H9 (cell line): ENCODE data around the gene TBC1D8. TPM values are rescaled to one million over a fixed set of nuclear protein-coding genes. Genes with fewer than 3 reads are reported as not detected.

ENCODE experiments used
- DNase-seq: peaks from one replicate; pipeline ENCODE4 v3.0.0-alpha.2; 2017
- H2AFZ ChIP-seq: one replicate; pipeline ENCODE4 v1.6.1; 2013; ENCODE audit warnings: mild to moderate bottlenecking, low read length, control low read depth, moderate library complexity
- H2AK5ac ChIP-seq: 2 replicates; pipeline ENCODE4 v1.6.1; 2013; ENCODE audit warnings: low read length, control low read depth, mixed read lengths; ENCODE audit not compliant: insufficient read length
- H2BK120ac ChIP-seq: one replicate; pipeline ENCODE4 v1.6.1; 2013; ENCODE audit warnings: low read depth, mild to moderate bottlenecking, low read length, control low read depth, inconsistent platforms; ENCODE audit not compliant: poor library complexity, severe bottlenecking
- H2BK12ac ChIP-seq: 2 replicates; pipeline ENCODE4 v1.6.1; 2013; ENCODE audit warnings: low read length, control low read depth, mixed read lengths, low read depth; ENCODE audit not compliant: insufficient read length
- H2BK15ac ChIP-seq: 2 replicates; pipeline ENCODE4 v1.6.1; 2013; ENCODE audit warnings: low read depth, low read length, control low read depth
- H2BK20ac ChIP-seq: one replicate; pipeline ENCODE4 v1.6.1; 2013; ENCODE audit warnings: low read depth, mild to moderate bottlenecking, low read length, control low read depth, inconsistent platforms; ENCODE audit not compliant: poor library complexity, severe bottlenecking
- H2BK5ac ChIP-seq: 2 replicates; pipeline ENCODE4 v1.6.1; 2013; ENCODE audit warnings: low read length, control low read depth, mixed read lengths; ENCODE audit not compliant: insufficient read length
- H3K14ac ChIP-seq: 2 replicates; pipeline ENCODE4 v1.6.1; 2013; ENCODE audit warnings: low read length, control low read depth; ENCODE audit not compliant: insufficient read depth
- H3K18ac ChIP-seq: 2 replicates; pipeline ENCODE4 v1.6.1; 2013; ENCODE audit warnings: low read depth, mild to moderate bottlenecking, mixed read lengths, low read length, control low read depth; ENCODE audit not compliant: insufficient read length
- H3K23ac ChIP-seq: 2 replicates; pipeline ENCODE4 v1.6.1; 2013; ENCODE audit warnings: low read length, control low read depth, mixed read lengths, low read depth; ENCODE audit not compliant: insufficient read length
- H3K23me2 ChIP-seq: 2 replicates; pipeline ENCODE4 v1.6.1; 2013; ENCODE audit warnings: low read depth, mild to moderate bottlenecking, mixed read lengths, low read length, control low read depth; ENCODE audit not compliant: insufficient read length, poor library complexity, severe bottlenecking
- H3K27ac ChIP-seq: 2 replicates; pipeline ENCODE4 v1.5.1; 2013; ENCODE audit warnings: low read length, control low read depth, mixed read lengths, low read depth; ENCODE audit not compliant: insufficient read length
- H3K27me3 ChIP-seq: 2 replicates; pipeline ENCODE4 v1.6.1; 2013; ENCODE audit warnings: low read length, control low read depth, inconsistent platforms; ENCODE audit not compliant: insufficient read depth
- H3K4ac ChIP-seq: 2 replicates; pipeline ENCODE4 v1.6.1; 2013; ENCODE audit warnings: low read depth, mild to moderate bottlenecking, control low read depth, inconsistent platforms, low read length, moderate library complexity
- H3K4me1 ChIP-seq: 2 replicates; pipeline ENCODE4 v1.6.1; 2013; ENCODE audit warnings: low read length, control low read depth, inconsistent platforms; ENCODE audit not compliant: insufficient read depth
- H3K4me2 ChIP-seq: 2 replicates; pipeline ENCODE4 v1.6.1; 2013; ENCODE audit warnings: low read length, control low read depth, mixed read lengths; ENCODE audit not compliant: insufficient read length, insufficient read depth
- H3K56ac ChIP-seq: 2 replicates; pipeline ENCODE4 v1.6.1; 2013; ENCODE audit warnings: low read depth, mild to moderate bottlenecking, mixed read lengths, low read length, control low read depth; ENCODE audit not compliant: insufficient read length
- H3K79me1 ChIP-seq: 2 replicates; pipeline ENCODE4 v1.6.1; 2013; ENCODE audit warnings: low read depth, mild to moderate bottlenecking, moderate library complexity, low read length, control low read depth, inconsistent platforms; ENCODE audit not compliant: insufficient read depth, poor library complexity, severe bottlenecking
- H3K79me2 ChIP-seq: 2 replicates; pipeline ENCODE4 v1.6.1; 2013; ENCODE audit warnings: low read length, control low read depth, inconsistent platforms; ENCODE audit not compliant: insufficient read depth
- H3K9ac ChIP-seq: 2 replicates; pipeline ENCODE4 v1.6.1; 2013; ENCODE audit warnings: low read length, control low read depth, mixed read lengths; ENCODE audit not compliant: insufficient read length; ENCODE audit errors: extremely low read depth
- H3K9me3 ChIP-seq: one replicate; pipeline ENCODE4 v1.6.1; 2013; ENCODE audit warnings: low read depth, low read length, inconsistent platforms; ENCODE audit not compliant: control insufficient read depth
- H3T11ph ChIP-seq: one replicate; pipeline ENCODE4 v1.6.1; 2013; ENCODE audit warnings: mild to moderate bottlenecking, low read length, control low read depth, inconsistent platforms
- H4K20me1 ChIP-seq: one replicate; pipeline ENCODE4 v1.6.1; 2013; ENCODE audit not compliant: control insufficient read depth, insufficient read length, insufficient read depth
- H4K5ac ChIP-seq: 2 replicates; pipeline ENCODE4 v1.6.1; 2013; ENCODE audit warnings: low read depth, mild to moderate bottlenecking, mixed read lengths, low read length, control low read depth; ENCODE audit not compliant: insufficient read length
- H4K8ac ChIP-seq: replicated peaks from 2 replicates; pipeline ENCODE4 v1.6.1; 2013; ENCODE audit warnings: low read length, control low read depth, mixed read lengths, low read depth; ENCODE audit not compliant: insufficient read length
- H4K91ac ChIP-seq: 2 replicates; pipeline ENCODE4 v1.6.1; 2013; ENCODE audit warnings: low read depth, mild to moderate bottlenecking, moderate library complexity, mixed read lengths, low read length, control low read depth; ENCODE audit not compliant: insufficient read length
- H3K27ac Mint-ChIP-seq, 3 experiments: 2 replicates in 2 of 3; 3 replicates in 1 of 3; pipeline ENCODE4 v1.8.0; 2020 to 2021; ENCODE audit warnings: mixed read lengths in 3 of 3, mild to moderate bottlenecking in 1 of 3, moderate library complexity in 1 of 3
- H3K27me3 Mint-ChIP-seq: 2 replicates; pipeline ENCODE4 v1.8.0; 2021; ENCODE audit warnings: low read depth, mild to moderate bottlenecking, moderate library complexity, mixed read lengths
- H3K36me3 Mint-ChIP-seq, 3 experiments: 2 replicates in 2 of 3; 3 replicates in 1 of 3; pipeline ENCODE4 v1.8.0; 2020 to 2021; ENCODE audit warnings: low read depth in 3 of 3, mixed read lengths in 3 of 3; ENCODE audit not compliant: insufficient read depth in 1 of 3
- H3K4me1 Mint-ChIP-seq, 2 experiments: 2 replicates each; pipeline ENCODE4 v1.8.0; 2020; ENCODE audit warnings: mixed read lengths in 2 of 2
- H3K4me3 Mint-ChIP-seq, 2 experiments: 2 replicates in 1 of 2; 3 replicates in 1 of 2; pipeline ENCODE4 v1.8.0; 2020 to 2021; ENCODE audit warnings: mild to moderate bottlenecking in 2 of 2, mixed read lengths in 2 of 2, moderate library complexity in 1 of 2
- H3K9me3 Mint-ChIP-seq, 2 experiments: 2 replicates in 1 of 2; 3 replicates in 1 of 2; pipeline ENCODE4 v1.8.0; 2020; ENCODE audit warnings: mild to moderate bottlenecking in 2 of 2, mixed read lengths in 2 of 2, moderate library complexity in 1 of 2
- CTCF ChIP-seq: fragments of 200-600 bp; sonication (generic); conservative IDR thresholded peaks from 3 replicates; pipeline ENCODE4 v1.8.0; 2021; ENCODE audit warnings: antibody characterized with exemption, mild to moderate bottlenecking
- WGBS: extraction: QIAGEN DNeasy Blood & Tissue Kit; methylation state at CpG from one replicate; pipeline ENCODE4 v1.1.7; 2013; ENCODE audit warnings: missing lambda C conversion rate, low lambda C conversion rate, mixed read lengths; ENCODE audit not compliant: insufficient read length; ENCODE audit errors: extremely low coverage; 5-methylcytosine and 5-hydroxymethylcytosine counted together
- total RNA-seq: library from RNA; stranded (reverse); gene quantifications from 2 replicates; pipeline ENCODE4 v1.2.1, GENCODE V29; 2021

Gene TBC1D8
- total RNA-seq, 1 experiment from 2014 or later, result 16.6 TPM

- WGBS, result no CpG with 5 or more reads among the region's 6 CpGs
- Histone ChIP-seq H3K27ac (no peak overlapping the region), H3K23me2 (no peaks in the 10 kb centered on the region), H3K23ac (no peak overlapping the region), H3K4me2 (no peak overlapping the region), H3K4me1 (no peaks in the 10 kb centered on the region), H4K20me1 (no peaks in the 10 kb centered on the region), H4K91ac (no peak overlapping the region), H2AK5ac (no peak overlapping the region), H3K4ac (no peak overlapping the region), H4K5ac (no peak overlapping the region), H3K79me2 (no peaks in the 10 kb centered on the region), H3K18ac (no peak overlapping the region), H3K79me1 (no peaks in the 10 kb centered on the region), H2BK20ac (no peak overlapping the region), H2BK15ac (no peak overlapping the region), H3K27me3 (no peaks in the 10 kb centered on the region), H2BK12ac (no peak overlapping the region), H3K9ac (no peak overlapping the region), H2BK5ac (no peak overlapping the region), H3K56ac (no peak overlapping the region), H3K14ac (no peak overlapping the region), H2AFZ (no peak overlapping the region), H3T11ph (no peak overlapping the region), H3K9me3 (no peaks in the 10 kb centered on the region), H4K8ac (no peak overlapping the region), H2BK120ac (no peak overlapping the region)
- no peak overlapping the region for H3K4me3 Mint-ChIP-seq
- no peak for DNase-seq
- peaks cover 6 to 12% of the 10 kb centered on the region in 2 experiments; a peak in 1 of 4 replicates for H3K4me1 Mint-ChIP-seq
- H3K27me3 Mint-ChIP-seq, result no peaks in the 10 kb centered on the region; the same call in none of the 2 replicates
- H3K27ac Mint-ChIP-seq, result peak overlapping the region in 1 of 3 experiments; percentile 74; a peak in 1 of 7 replicates
- H3K9me3 Mint-ChIP-seq, result no peaks in the 10 kb centered on the region
- TF ChIP-seq CTCF, result no peak
- no peaks in the 10 kb centered on the region for H3K36me3 Mint-ChIP-seq
Observed at GRCh38 chr2:100959225-100959880, 191.8 kb downstream of the TBC1D8 start.
